ENCODE data around the gene SNRNP200.

SNRNP200 gene

GRCh38 chr2:96323849-96324248 is 18.5 kb upstream of the SNRNP200 start:
- no peak for ATAC-seq
- no peak for TF ChIP-seq ARNTL (CRISPR knock-in tag; IDR thresholded peaks at IDR 0.05; ENCODE audit: borderline replicate concordance, low read depth)
- no peak for TF ChIP-seq OSR1 (CRISPR knock-in tag; IDR thresholded peaks at IDR 0.05)
- TF ChIP-seq SNAI2 (CRISPR knock-in tag; IDR thresholded peaks at IDR 0.05), result no peak
- TF ChIP-seq ZNF8 (CRISPR knock-in tag; IDR thresholded peaks at IDR 0.05), result no peak
- no peak for TF ChIP-seq BACH2 (CRISPR knock-in tag; IDR thresholded peaks at IDR 0.05; ENCODE audit: borderline replicate concordance)
- TF ChIP-seq ZNF70 (CRISPR knock-in tag; IDR thresholded peaks at IDR 0.05), result no peak
- no peak for TF ChIP-seq GLIS3 (CRISPR knock-in tag; IDR thresholded peaks at IDR 0.05)
- no peak for TF ChIP-seq POU6F1 (CRISPR knock-in tag; IDR thresholded peaks at IDR 0.05; ENCODE audit: borderline replicate concordance, low read depth)
- no peak for TF ChIP-seq ZC3H10 (CRISPR knock-in tag; IDR thresholded peaks at IDR 0.05)
- no peak for TF ChIP-seq ZNF565 (CRISPR knock-in tag; conservative IDR thresholded peaks at IDR 0.05; ENCODE audit: low read depth)
- TF ChIP-seq CSDC2 (CRISPR knock-in tag; IDR thresholded peaks at IDR 0.05), result no peak
- TF ChIP-seq ZFP3 (CRISPR knock-in tag; IDR thresholded peaks at IDR 0.05), result no peak

GRCh38 chr2:96320728-96321622 is 15.6 kb upstream of the SNRNP200 start:
- 0 out of 2 replicates have a peak, but pooled peaks have one; percentile 20 for TF ChIP-seq ZNF565 (CRISPR knock-in tag; conservative IDR thresholded peaks at IDR 0.05; ENCODE audit: low read depth)
- no peak for TF ChIP-seq TCF4 (CRISPR knock-in tag; IDR thresholded peaks at IDR 0.05; ENCODE audit: borderline replicate concordance)
- ATAC-seq, result peak; percentile 52

GRCh38 chr2:96320326-96320725 is 15.0 kb upstream of the SNRNP200 start:
- ATAC-seq, result no peak

More at GRCh38 chr2:96320326-96320725, 15.0 kb upstream of the SNRNP200 start:
- TF ChIP-seq PPARA (CRISPR knock-in tag; IDR thresholded peaks at IDR 0.05; ENCODE audit: borderline replicate concordance), result no peak
- no peak for TF ChIP-seq OSR1 (CRISPR knock-in tag; IDR thresholded peaks at IDR 0.05)
- no peak for TF ChIP-seq CSRNP3 (CRISPR knock-in tag; IDR thresholded peaks at IDR 0.05)
- TF ChIP-seq ZFP3 (CRISPR knock-in tag; IDR thresholded peaks at IDR 0.05), result no peak
- TF ChIP-seq ESRRG (CRISPR knock-in tag; IDR thresholded peaks at IDR 0.05), result no peak
- TF ChIP-seq ZC3H10 (CRISPR knock-in tag; IDR thresholded peaks at IDR 0.05), result no peak
- TF ChIP-seq POU6F1 (CRISPR knock-in tag; IDR thresholded peaks at IDR 0.05; ENCODE audit: borderline replicate concordance, low read depth), result no peak
- no peak for TF ChIP-seq BACH2 (CRISPR knock-in tag; IDR thresholded peaks at IDR 0.05; ENCODE audit: borderline replicate concordance)
- TF ChIP-seq TSHZ2 (CRISPR knock-in tag; IDR thresholded peaks at IDR 0.05), result no peak
- TF ChIP-seq PATZ1 (CRISPR knock-in tag; IDR thresholded peaks at IDR 0.05; ENCODE audit: borderline replicate concordance), result no peak
- TF ChIP-seq ARNTL (CRISPR knock-in tag; IDR thresholded peaks at IDR 0.05; ENCODE audit: borderline replicate concordance, low read depth), result no peak
- TF ChIP-seq GLIS3 (CRISPR knock-in tag; IDR thresholded peaks at IDR 0.05), result no peak

All from SK-N-SH treated with all-trans-retinoic acid at 6 μM for 48 hours (cell line).